NCI-H345 treated with DMSO at 0.1 percent for 48 hours (cell line): Measurements from ENCODE around the gene TFAP2A.

Experiments used
- DNase-seq: peaks from one replicate; lab custom pipeline; 2025; ENCODE audit not compliant: unreplicated experiment; lab: John Stamatoyannopoulos, UW

TFAP2A gene

GRCh38 chr6:10384091-10384609 lies 30.7 kb downstream of the TFAP2A start:
- DNase-seq = no peak

DNA sequence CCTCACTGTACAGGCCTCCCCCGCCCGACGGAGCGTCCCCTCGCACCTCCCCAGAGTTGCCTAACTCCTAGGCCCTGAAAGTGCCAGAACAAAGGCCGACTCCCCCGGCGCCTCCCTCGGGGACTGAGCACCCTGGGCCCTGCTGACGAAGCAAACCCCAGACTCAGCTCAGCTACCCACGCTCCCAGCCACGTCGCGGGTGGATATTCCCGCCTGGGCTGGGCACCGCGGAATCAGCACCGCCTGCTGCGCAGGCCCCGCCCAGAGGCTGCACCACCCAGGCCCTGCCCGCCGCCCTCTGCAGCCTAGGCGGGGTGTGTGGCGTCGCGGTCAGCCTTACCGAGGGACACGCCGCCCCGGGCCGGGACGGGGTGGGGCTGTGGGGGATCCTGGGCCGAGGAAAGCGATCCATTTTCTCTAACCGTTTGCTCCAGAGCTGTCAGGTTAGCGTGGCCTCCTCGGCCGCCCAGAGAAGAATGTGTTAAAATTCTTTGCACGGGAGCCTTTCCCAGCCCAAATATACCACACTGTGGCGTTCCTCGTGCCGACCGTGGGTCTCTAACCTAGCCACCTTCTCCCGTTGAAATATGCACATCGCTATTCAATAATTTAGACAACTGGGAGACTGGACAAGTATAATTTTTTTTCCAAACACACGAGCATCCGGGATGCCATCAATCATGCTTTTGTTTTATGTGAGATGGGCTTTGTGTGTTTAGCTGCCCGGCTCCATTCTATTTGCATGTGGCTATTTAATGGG lies 31.4 kb downstream of the TFAP2A start:
- DNase-seq = no peak

DNA sequence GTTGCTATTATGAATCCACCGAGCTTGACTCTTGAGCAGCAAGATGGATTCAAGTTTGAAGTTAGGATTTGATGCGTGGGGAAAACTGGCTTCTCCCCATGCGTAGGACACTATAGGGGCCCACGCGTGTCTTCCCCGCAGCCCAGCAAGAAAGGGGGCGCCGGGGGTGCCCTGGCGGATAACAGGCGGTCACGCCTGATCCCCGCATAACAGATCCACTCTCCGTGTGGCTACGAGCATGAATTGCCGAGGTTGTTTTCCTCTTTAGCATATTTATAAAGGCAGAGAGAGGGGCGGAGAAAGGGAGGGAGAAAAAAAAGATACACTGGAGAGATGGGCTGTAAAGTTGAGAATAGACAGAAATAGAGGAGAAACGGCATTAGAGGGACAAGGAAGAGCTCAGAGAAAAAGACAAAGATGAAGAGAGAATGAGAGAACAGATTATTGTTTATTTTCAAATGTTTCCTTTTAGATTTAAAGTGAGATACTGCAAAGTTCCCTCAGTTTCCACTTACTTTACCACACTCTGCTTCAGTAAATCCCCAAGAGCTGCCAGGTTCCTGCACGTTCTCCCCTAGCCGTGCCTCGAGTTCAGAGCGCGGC lies 32.0 kb downstream of the TFAP2A start:
- no peak for DNase-seq

GRCh38 chr6:10382322-10382721 lies 32.6 kb downstream of the TFAP2A start:
- DNase-seq = no peak

DNA sequence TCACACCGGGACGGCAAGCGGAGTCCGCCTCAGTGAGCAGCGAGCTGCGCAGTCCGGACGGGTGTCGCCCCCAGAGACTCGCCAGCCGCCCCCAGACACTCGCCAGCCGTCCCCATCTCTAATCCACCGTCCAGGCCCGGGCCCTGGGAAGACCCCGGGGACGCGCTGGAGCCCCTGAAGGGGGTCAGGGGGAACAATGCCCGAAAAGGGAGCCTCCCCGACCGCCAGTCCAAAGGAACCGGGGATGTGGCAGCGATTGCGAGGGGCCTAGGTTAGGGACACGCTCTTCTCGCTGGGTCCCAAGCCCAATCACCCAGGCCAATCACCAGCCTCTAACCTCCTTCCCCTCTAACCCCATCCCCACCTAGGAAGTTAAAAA lies 33.1 kb downstream of the TFAP2A start:
- DNase-seq = no peak

GRCh38 chr6:10381133-10381829 lies 33.6 kb downstream of the TFAP2A start:
- DNase-seq = no peak

DNA sequence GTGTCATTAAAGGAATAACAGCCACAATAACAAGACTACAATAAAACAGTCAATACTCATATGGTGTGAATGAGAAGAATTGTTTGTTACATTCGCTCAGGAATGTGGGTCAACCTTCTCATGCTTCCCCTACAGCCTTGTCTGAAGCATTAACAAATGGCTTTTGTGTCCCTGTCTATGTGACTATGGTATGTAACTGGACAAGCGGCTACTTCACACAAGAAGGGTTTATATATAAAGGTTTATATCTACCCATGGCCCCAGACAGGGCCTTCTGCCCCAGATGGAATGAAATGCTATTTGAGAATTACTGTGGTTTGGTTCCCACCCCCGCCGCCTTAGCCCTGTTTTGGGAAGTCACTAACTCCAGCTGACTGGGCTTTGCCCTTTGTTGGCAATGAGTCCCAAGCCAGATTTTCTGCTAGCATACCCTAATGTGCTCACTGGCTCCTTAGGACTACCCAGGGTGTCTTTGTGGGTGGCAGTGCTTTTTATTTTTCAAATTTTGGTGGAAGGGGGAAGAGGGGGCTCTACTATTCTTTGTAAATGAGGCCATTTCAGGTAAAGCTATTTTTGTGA lies 39.4 kb downstream of the TFAP2A start:
- no peak for DNase-seq

DNA sequence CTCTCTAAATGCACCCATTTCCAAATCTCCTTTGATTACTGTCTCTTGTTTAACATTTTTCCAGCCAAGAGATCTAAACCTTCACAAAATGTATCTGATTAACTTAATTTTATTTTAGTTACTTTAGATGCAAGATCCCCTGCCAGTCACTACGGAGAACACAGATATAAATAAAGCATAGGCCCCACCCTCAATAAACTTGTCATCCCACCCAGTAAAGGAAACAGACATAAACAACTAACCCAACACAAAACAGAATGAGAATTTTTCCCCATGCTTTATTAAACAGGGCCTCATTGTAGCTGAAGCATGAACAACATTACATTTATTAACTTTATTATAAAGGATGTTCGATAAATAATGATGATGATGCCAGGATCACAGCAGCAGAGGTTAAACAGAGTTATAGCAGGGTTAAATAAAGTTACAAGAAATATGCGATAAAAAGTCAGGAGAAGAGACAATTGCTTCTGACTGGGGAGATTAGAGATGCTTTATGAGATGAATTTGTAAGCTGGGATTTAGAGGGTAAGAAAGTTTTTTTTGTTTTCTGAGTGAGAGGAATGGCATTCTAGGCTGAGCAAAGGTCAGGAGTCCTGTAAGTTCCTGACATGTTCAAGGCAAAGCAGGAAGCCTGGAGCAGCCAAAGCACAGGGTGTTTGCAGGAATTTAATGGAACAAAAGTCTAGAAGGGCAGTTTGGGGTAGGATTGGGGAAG lies 41.1 kb downstream of the TFAP2A start:
- no peak for DNase-seq

GRCh38 chr6:10369896-10370295 lies 45.0 kb downstream of the TFAP2A start:
- no peak for DNase-seq

DNA sequence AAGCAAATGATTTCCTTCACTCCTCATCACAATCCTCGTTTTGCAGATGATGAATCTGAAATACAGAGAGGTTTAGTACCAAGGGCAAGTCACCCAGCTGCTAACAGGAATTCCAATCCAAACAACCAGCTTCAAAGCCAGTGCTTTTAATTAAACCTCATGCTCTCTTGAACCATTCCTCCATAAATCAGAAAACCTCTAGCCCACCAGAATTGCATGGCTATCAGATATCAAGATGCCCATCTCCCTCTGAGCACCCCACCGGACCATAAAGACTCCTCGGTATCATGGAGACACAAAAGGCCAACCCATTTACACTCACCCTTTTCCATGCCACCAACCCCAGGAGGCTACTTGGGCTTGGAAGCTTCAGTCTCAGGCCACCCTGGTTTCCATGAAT lies 46.0 kb downstream of the TFAP2A start:
- no peak for DNase-seq

DNA sequence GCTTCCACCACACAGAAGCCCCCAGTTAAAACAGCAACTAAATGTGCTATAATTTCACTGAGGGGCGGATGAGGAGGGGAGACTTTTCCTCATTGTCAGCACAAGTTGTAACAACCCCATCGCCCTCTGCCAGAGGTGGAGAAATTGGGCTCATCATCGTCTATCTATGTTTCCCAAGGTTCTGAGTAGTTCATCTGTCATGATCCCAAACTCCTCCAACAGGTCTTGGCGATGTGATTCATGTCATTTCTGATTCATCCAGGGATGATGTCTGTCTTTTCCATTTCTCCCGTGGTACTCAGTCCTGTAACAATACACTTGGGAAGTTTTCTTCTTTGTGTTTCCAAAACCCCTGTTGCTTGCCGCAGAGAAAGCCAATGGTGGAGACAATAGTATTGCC lies 51.0 kb downstream of the TFAP2A start:
- DNase-seq = no peak

- no peak for DNase-seq
Observed at GRCh38 chr6:10362300-10362699, 52.6 kb downstream of the TFAP2A start.

DNA sequence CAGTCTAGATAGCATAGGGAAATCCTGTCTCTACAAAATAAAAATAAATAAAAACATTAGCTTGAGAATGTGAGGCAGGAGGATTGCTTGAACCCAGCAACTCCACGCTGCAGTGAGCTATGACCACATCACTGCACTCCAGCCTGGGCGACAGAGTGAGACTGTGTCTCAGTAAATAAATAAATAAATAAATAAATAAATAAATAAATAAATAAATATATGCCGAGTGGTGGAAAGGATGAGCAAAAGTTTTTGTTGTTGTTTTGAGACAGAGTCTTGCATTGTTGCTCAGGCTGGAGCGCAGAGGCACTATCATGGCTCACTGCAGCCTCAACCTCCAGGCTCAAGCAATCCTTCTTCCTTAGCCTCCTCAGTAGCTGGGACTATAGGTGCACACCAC lies 53.4 kb downstream of the TFAP2A start:
- DNase-seq = no peak

- DNase-seq = no peak
Observed at GRCh38 chr6:10359581-10359980, 55.3 kb downstream of the TFAP2A start.

DNA sequence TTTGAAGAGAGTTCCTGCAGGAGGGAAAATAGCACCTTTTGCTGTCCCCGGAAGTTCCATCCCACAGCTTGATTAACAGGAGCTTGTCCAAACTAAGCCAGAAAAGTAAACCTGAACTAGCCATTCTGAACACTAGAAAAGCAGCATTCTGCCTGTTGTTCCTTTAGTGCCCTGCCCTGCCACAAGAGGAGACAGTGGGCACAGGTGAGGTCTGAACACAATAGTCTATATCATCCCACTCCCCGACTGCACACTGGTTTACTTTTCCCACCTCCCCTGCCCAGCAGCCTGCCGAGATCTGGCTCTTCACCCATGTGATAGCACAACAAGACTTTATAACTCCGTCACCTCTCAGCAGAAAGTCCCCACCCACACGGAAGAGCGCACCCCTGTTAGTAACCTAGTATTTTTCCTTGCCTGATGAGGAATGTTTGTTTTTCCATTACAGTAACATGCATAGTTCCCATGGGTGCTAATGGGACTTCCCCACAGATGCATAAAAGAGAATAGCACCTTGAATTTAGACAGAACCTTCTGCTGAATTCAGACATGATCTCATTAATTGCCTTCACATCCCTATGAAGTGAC lies 59.7 kb downstream of the TFAP2A start:
- no peak for DNase-seq

- no peak for DNase-seq
Observed at GRCh38 chr6:10351791-10352190, 63.1 kb downstream of the TFAP2A start.

GRCh38 chr6:10350720-10351119 lies 64.2 kb downstream of the TFAP2A start:
- no peak for DNase-seq

DNA sequence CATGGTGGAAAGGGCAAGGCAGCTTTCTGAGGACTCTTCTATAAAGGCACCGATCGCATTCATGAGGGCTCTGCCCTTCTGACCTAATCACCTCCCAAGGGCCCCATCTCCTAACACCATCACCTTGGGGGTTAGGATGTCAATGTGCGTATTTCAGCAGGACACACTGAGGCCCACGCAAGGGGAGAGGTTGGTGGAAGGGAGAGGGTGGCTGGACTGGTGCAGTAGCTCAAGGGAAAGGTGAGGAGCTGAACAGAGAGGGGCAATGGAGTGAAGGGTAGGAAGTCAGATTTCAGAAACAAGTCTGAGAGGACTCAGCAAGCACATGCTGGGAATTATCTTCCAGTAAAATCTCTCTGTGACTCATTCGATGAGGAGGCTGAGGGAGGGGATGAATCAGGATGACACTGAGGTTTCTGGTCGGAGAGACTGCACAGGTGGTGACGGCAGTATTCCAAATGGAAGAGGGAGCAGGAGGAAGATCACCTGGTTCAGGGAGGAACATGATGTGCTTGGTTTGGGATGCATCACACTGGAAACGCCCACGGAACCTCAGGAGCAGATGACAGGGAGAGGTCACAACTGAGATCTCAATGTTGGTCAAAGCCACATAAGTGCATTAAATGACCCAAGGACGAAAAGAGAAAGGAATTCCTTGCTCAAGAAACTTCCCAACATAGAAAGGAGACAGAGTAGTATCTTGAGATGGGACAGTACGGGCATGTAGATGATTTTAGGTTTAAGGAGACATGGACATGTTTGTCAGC lies 67.1 kb downstream of the TFAP2A start:
- no peak for DNase-seq
